ENCODE data around the gene CKAP2L.

GRCh38 chr2:112758711-112759110, 5.7 kb downstream of the CKAP2L start:
- TF ChIP-seq, protein P1, sequence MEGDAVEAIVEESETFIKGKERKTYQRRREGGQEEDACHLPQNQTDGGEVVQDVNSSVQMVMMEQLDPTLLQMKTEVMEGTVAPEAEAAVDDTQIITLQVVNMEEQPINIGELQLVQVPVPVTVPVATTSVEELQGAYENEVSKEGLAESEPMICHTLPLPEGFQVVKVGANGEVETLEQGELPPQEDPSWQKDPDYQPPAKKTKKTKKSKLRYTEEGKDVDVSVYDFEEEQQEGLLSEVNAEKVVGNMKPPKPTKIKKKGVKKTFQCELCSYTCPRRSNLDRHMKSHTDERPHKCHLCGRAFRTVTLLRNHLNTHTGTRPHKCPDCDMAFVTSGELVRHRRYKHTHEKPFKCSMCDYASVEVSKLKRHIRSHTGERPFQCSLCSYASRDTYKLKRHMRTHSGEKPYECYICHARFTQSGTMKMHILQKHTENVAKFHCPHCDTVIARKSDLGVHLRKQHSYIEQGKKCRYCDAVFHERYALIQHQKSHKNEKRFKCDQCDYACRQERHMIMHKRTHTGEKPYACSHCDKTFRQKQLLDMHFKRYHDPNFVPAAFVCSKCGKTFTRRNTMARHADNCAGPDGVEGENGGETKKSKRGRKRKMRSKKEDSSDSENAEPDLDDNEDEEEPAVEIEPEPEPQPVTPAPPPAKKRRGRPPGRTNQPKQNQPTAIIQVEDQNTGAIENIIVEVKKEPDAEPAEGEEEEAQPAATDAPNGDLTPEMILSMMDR (IDR thresholded peaks at IDR 0.05; ENCODE audit: insufficient read depth, low read depth, low read length), result no peak
- no peak for TF ChIP-seq EZH2 (IDR thresholded peaks at IDR 0.05; ENCODE audit: insufficient read depth, low read length)

Measured in astrocyte (in vitro differentiated cells and primary cell).